ENCODE data around the gene RNF11. TPM values are rescaled to one million over a fixed set of nuclear protein-coding genes. Genes with fewer than 3 reads are reported as not detected.

RNF11 gene
- total and polyA plus RNA-seq, 12 donors: 32.6 to 142 (median 117) TPM

GRCh38 chr1:51311826-51312225 is 75.8 kb downstream of the RNF11 start:
- no peak for DNase-seq
- no peak overlapping the region for H3K4me3 ChIP-seq
- TF ChIP-seq CTCF (IDR thresholded peaks at IDR 0.05): no peak
- H3K27ac ChIP-seq: no peak overlapping the region
- H3K9me3 ChIP-seq (replicated peaks in 1 of 3): no peaks in the 10 kb centered on the region
- peaks cover 13 to 24% of the 10 kb centered on the region in 2 donors for H3K4me1 ChIP-seq (replicated peaks in 1 of 2)
- H3K27me3 ChIP-seq: no peaks in the 10 kb centered on the region
- no peaks in the 10 kb centered on the region for H3K36me3 ChIP-seq (replicated peaks in 1 of 2)
- WGBS, 4 donors: 96 to 100% (median 98%) methylated on average over 3 to 5 of the region's 5 CpGs
- intact Hi-C loops (cut with DNase I): no loop called here

GRCh38 chr1:51312718-51313117 is 76.6 kb downstream of the RNF11 start:
- no peak for TF ChIP-seq CTCF (IDR thresholded peaks at IDR 0.05)
- TF ChIP-seq POLR2A (IDR thresholded peaks at IDR 0.05): no peak
- Histone ChIP-seq H3K9me3 (replicated peaks in 1 of 3) (no peaks in the 10 kb centered on the region), H3K36me3 (replicated peaks in 1 of 2) (no peaks in the 10 kb centered on the region), H3K4me3 (no peak overlapping the region), H3K27ac (no peak overlapping the region), H3K4me1 (replicated peaks in 1 of 2) (peaks cover 13 to 24% of the 10 kb centered on the region in 2 donors), H3K27me3 (no peaks in the 10 kb centered on the region)
- DNase-seq: no peak
- intact Hi-C loops (cut with DNase I): no loop called here
- 82 to 92% (median 89%) methylated on average over 3 to 4 of the region's 4 CpGs for WGBS, 4 donors

- intact Hi-C loops (cut with DNase I): no loop called here
- 81 to 94% (median 90%) methylated on average over 5 of the region's 5 CpGs for WGBS, 4 donors
- no peak overlapping the region for H3K4me3 ChIP-seq
- TF ChIP-seq CTCF (IDR thresholded peaks at IDR 0.05) (peak in 3 of 6 experiments; percentile 8 to 19 (median 11)), POLR2A (IDR thresholded peaks at IDR 0.05) (no peak)
- no peaks in the 10 kb centered on the region for H3K27me3 ChIP-seq
- no peak for DNase-seq
- no peaks in the 10 kb centered on the region for H3K9me3 ChIP-seq (replicated peaks in 1 of 3)
- no peaks in the 10 kb centered on the region for H3K36me3 ChIP-seq (replicated peaks in 1 of 2)
- peak overlapping the region in 4 of 5 donors; percentile 78 to 91 (median 84) for H3K27ac ChIP-seq
- H3K4me1 ChIP-seq (replicated peaks in 1 of 2): peaks cover 13 to 24% of the 10 kb centered on the region in 2 donors
These were observed 77.3 kb downstream of the RNF11 start for GRCh38 chr1:51313268-51313852.

- Histone ChIP-seq H3K27me3 (no peaks in the 10 kb centered on the region), H3K36me3 (replicated peaks in 1 of 2) (no peaks in the 10 kb centered on the region), H3K9me3 (replicated peaks in 1 of 3) (no peaks in the 10 kb centered on the region), H3K4me3 (no peak overlapping the region), H3K27ac (peak overlapping the region; percentile 65 to 91 (median 79)), H3K4me1 (replicated peaks in 1 of 2) (peaks cover 13 to 24% of the 10 kb centered on the region in 2 donors)
- 26 to 61% (median 37%) methylated on average over 7 to 12 of the region's 12 CpGs for WGBS, 4 donors
- TF ChIP-seq POLR2A (IDR thresholded peaks at IDR 0.05) (peak in 1 of 2 donors; percentile 22), CTCF (IDR thresholded peaks at IDR 0.05) (no peak)
- intact Hi-C loops (cut with DNase I): no loop called here
- peak; percentile 69 to 88 (median 85) for DNase-seq
These were observed 78.1 kb downstream of the RNF11 start for GRCh38 chr1:51313961-51314777.
